ENCODE measurements around the gene TNK2. TPM values are rescaled to one million over a fixed set of nuclear protein-coding genes. Genes with fewer than 3 reads are reported as not detected.

The TNK2 gene
- total and polyA plus RNA-seq, 2 donors (not counting 3 experiments of a cell fraction or from before 2014, with no cell fraction given), result 18.6 to 71.6 TPM

GRCh38 chr3:195870937-195871336 lies 37.4 kb downstream of the TNK2 start:
- dilution Hi-C loops (cut with MboI; ENCODE audit: extremely low pct_ligation_motif_present, low sequenced_read_pairs), result no loop called here
- DNase-seq (ENCODE audit: low read depth, low spot score) (no peak), FAIRE-seq (no peak)
- H4K20me1 ChIP-seq (replicated peaks; ENCODE audit: control insufficient read depth, extremely low read depth, insufficient read depth, low read length), result no peaks in the 10 kb centered on the region
- no peak overlapping the region for H2AFZ ChIP-seq (ENCODE audit: low read depth, low read length)
- ChIA-PET POLR2A (no interaction called here), CTCF (interaction anchor here (1.0 to 8.6 kb wide), 4 partner anchors 8 to 43 kb away, joined by 3 to 67 read pairs (median 6); no protein-coding TSS in a partner anchor)
- H3K9me3 ChIP-seq (replicated peaks; ENCODE audit: control insufficient read depth, insufficient read depth, low read length), result no peaks in the 10 kb centered on the region
- no peak overlapping the region for H3K9ac ChIP-seq (replicated peaks; ENCODE audit: extremely low read depth, insufficient read depth, low read length)
- H3K36me3 ChIP-seq (ENCODE audit: control insufficient read depth in 2 of 2, extremely low read depth in 1 of 2, insufficient read depth in 2 of 2, low read length in 2 of 2), result peaks cover 5 to 36% of the 10 kb centered on the region in 2 experiments
- no peak overlapping the region for H3K4me3 ChIP-seq (replicated peaks in 1 of 3; ENCODE audit: insufficient read depth in 1 of 3, low read depth in 1 of 3, low read length in 3 of 3)
- TF ChIP-seq GATA2 (IDR thresholded peaks at IDR 0.05; ENCODE audit: insufficient read depth, insufficient read length, low read depth, low read length), result no peak
- TF ChIP-seq FOS (IDR thresholded peaks at IDR 0.05; ENCODE audit: borderline replicate concordance, insufficient read depth, low read length), result no peak
- TF ChIP-seq POLR2AphosphoS5 (IDR thresholded peaks at IDR 0.05; ENCODE audit: insufficient read depth, low read depth, low read length), result no peak
- TF ChIP-seq JUN (IDR thresholded peaks at IDR 0.05; ENCODE audit: borderline replicate concordance, insufficient read depth, insufficient read length, low read depth), result no peak
- no peak for TF ChIP-seq POLR2A (IDR thresholded peaks at IDR 0.05; ENCODE audit: low read depth, low read length)
- no peak for TF ChIP-seq MAX (IDR thresholded peaks at IDR 0.05; ENCODE audit: insufficient read depth, insufficient read length)
- no peak for TF ChIP-seq MYC (IDR thresholded peaks at IDR 0.05; ENCODE audit: low read depth, low read length)
- no peak for TF ChIP-seq CTCF (IDR thresholded peaks at IDR 0.05; ENCODE audit: extremely low read depth in 1 of 2, insufficient read depth in 1 of 2, low read depth in 1 of 2, low read length in 2 of 2)
- no peak for TF ChIP-seq EZH2 (IDR thresholded peaks at IDR 0.05; ENCODE audit: borderline replicate concordance, low read depth, low read length, severe bottlenecking)
- intact Hi-C loops (cut with micrococcal nuclease), result no loop called here
- no peaks in the 10 kb centered on the region for H3K4me1 ChIP-seq (ENCODE audit: control insufficient read depth, extremely low read depth, insufficient read depth, low read length)
- no peak overlapping the region for H3K4me2 ChIP-seq (ENCODE audit: insufficient read depth, low read length)
- no peaks in the 10 kb centered on the region for H3K27me3 ChIP-seq (ENCODE audit: control insufficient read depth in 2 of 2, insufficient read depth in 2 of 2, low read length in 2 of 2)
- no peaks in the 10 kb centered on the region for H3K9me1 ChIP-seq (replicated peaks; ENCODE audit: control insufficient read depth, extremely low read depth, insufficient read depth, low read length)
- H3K27ac ChIP-seq (ENCODE audit: insufficient read depth, low read depth, low read length), result no peak overlapping the region
- BruUV-seq (replicated peaks), result no TSS peak
- no peaks in the 10 kb centered on the region for H3K79me2 ChIP-seq (ENCODE audit: control insufficient read depth, insufficient read depth, low read length)

Data from endothelial cell of umbilical vein (primary cell).